Heart left ventricle (tissue), 16 donors: ENCODE data around the gene ZNF71. TPM values are rescaled to one million over a fixed set of nuclear protein-coding genes. Genes with fewer than 3 reads are reported as not detected.

Source experiments
- ATAC-seq, 4 donors: fragments of 200-7000 bp; cut with Tn5 transposase; one replicate each; pipeline ENCODE4 v1.9.1; 2020 to 2022; ENCODE audit warnings: moderate library complexity in 4 of 4, mild to moderate bottlenecking in 3 of 4, moderate number of reproducible peaks in 1 of 4
- DNase-seq, 5 donors: peaks; one replicate each; pipeline ENCODE4 v3.0.0-alpha.2; 2020
- H3K27ac ChIP-seq, 12 donors: fragments of 200-600 bp; sonication (generic) in 4 of 12; one replicate each; pipeline versions ENCODE4 v1.5.0 to v1.8.0; 2016 to 2022; ENCODE audit warnings: mild to moderate bottlenecking in 2 of 12
- H3K27me3 ChIP-seq, 9 donors: fragments of 200-600 bp; sonication (generic) in 2 of 9; one replicate each; pipeline versions ENCODE4 v1.5.1 to v1.8.0; 2016 to 2022; ENCODE audit warnings: mild to moderate bottlenecking in 3 of 9
- H3K36me3 ChIP-seq, 9 donors: fragments of 200-600 bp; sonication (generic) in 2 of 9; one replicate each; pipeline versions ENCODE4 v1.5.0 to v1.8.0; 2018 to 2022; ENCODE audit warnings: mild to moderate bottlenecking in 2 of 9
- H3K4me1 ChIP-seq, 12 donors: fragments of 200-600 bp; sonication (generic) in 4 of 12; one replicate each; pipeline versions ENCODE4 v1.5.0 to v1.8.0; 2016 to 2022; ENCODE audit warnings: mild to moderate bottlenecking in 3 of 12
- H3K4me3 ChIP-seq, 12 donors: fragments of 200-600 bp; sonication (generic) in 4 of 12; one replicate each; pipeline versions ENCODE4 v1.5.0 to v1.8.0; 2017 to 2022; ENCODE audit warnings: mild to moderate bottlenecking in 9 of 12, moderate library complexity in 4 of 12
- H3K9me3 ChIP-seq, 12 donors: fragments of 200-600 bp; sonication (generic) in 4 of 12; one replicate each; pipeline versions ENCODE4 v1.5.0 to v1.8.0; 2016 to 2022; ENCODE audit warnings: mild to moderate bottlenecking in 1 of 12
- CTCF ChIP-seq, 12 donors: fragments of 200-600 bp; sonication (generic) in 4 of 12; IDR thresholded peaks; one replicate each; pipeline versions ENCODE4 v1.5.0 to v1.8.0; 2018 to 2022; ENCODE audit warnings: antibody characterized with exemption in 12 of 12, mild to moderate bottlenecking in 5 of 12
- POLR2A ChIP-seq, 2 donors: fragments of 450-650 bp; IDR thresholded peaks; one replicate each; pipeline ENCODE4 v1.6.1; 2017; ENCODE audit warnings: antibody characterized with exemption in 2 of 2, mild to moderate bottlenecking in 2 of 2, moderate library complexity in 2 of 2
- WGBS, 4 donors: extraction: QIAGEN DNeasy Blood & Tissue Kit in 2 of 4; methylation state at CpG; one replicate each; pipeline versions ENCODE4 v1.1.5 to v1.1.7; 2013 to 2018; 5-methylcytosine and 5-hydroxymethylcytosine counted together
- intact Hi-C, 10 donors: fragments of 100-400 bp; cut with DNase I; formaldehyde crosslinking; loops; one replicate each; pipeline versions ENCODE4 v1.11.1 to v1.14.2; 2022
- polyA plus RNA-seq, 2 donors: library from polyadenylated mRNA; stranded (reverse); fragments of 200-250 nt; gene quantifications; one replicate each; pipeline ENCODE4 v1.2.3, GENCODE V29; 2013
- total RNA-seq, 9 donors: library from RNA; depleted of rRNA in 2 of 9; stranded (reverse); fragments of >200 nt in 2 of 9; fragmentation: NEBNext Ultra II Directional in 3 of 9; extraction: Animal tissue kit (Norgen Biotek cat#: 25700) in 3 of 9; gene quantifications; one replicate each; pipeline versions ENCODE4 v1.1.0 to v1.2.4, GENCODE V29; 2016 to 2023
- donor health status: ischemic (EF 13 %, LVEDD 7.1; RV severe dilation, severe dysfunction).
- donor health status: healthy with polysubstance abuse.
- donor health status: DM: no; HTN: yes; CAD: no.
- donor health status: DM: no; HTN: no; CAD: no.
- donor health status: ischemic (EF 25% LVEDD 6.9; RV normal size, moderate dysfunction).
- donor health status: ischemic (EF 25% LVEDD 5.7; RV mildly dilated, moderate dysfunction).
- donor health status: healthy.
- donor health status: DM: yes; HTN: yes; CAD: no.
- donor health status: ischemic (EF 35%, LVEDD 5.7; RV mildly dilated, moderate dysfunction).
- donor health status: nonischemic (EF 11% LVEDD 7.7; RV severe dilation, severe dysfunction).
- donor health status: DM: yes; HTN: yes; CAD: no.
- donor health status: PGD.
- donor health status: ischemic (EF 29% LVEDD 5.4; RV normal size, mild dysfunction).
- donor health status: nonischemic (EF 23%, LVEDD 6.1; RV moderate dilation, normal function).

Gene ZNF71
- total and polyA plus RNA-seq, 11 donors = 3.6 to 15.3 (median 7.1) TPM

- intact Hi-C loops = no loop called here
Observed at GRCh38 chr19:56642711-56643459, 47.8 kb downstream of the ZNF71 start, which contains the start of gene SMIM17. SMIM17 (plus strand) TSS chr19:56643159; CDS start chr19:56645668, 2,509 bp downstream.

GRCh38 chr19:56643460-56643955 is 48.4 kb downstream of the ZNF71 start:
- 17 to 41% (median 24%) methylated on average over 6 to 25 of the region's 25 CpGs for WGBS, 4 donors

More at GRCh38 chr19:56642711-56643459, 47.8 kb downstream of the ZNF71 start, which contains the start of gene SMIM17:
- no peak within 1 kb of the TSS for H3K4me3 ChIP-seq
- peaks cover 2 to 32% (median 17%) of the 10 kb centered on the region in 9 donors for H3K27me3 ChIP-seq
- 10 to 19% (median 14%) methylated on average over 24 to 60 of the region's 60 CpGs for WGBS, 4 donors
- DNase-seq (no peak), ATAC-seq (no peak)
- TF ChIP-seq POLR2A (IDR thresholded peaks at IDR 0.05) (no peak), CTCF (IDR thresholded peaks at IDR 0.05) (no peak)
- peaks cover 0 to 59% (median 0%) of the 10 kb centered on the region in 12 donors for H3K9me3 ChIP-seq
- H3K4me1 ChIP-seq = no peaks in the 10 kb centered on the region
- no peaks in the 10 kb centered on the region for H3K36me3 ChIP-seq
- H3K27ac ChIP-seq = no peak within 1 kb of the TSS

GRCh38 chr19:56654151-56654550 is 59.0 kb downstream of the ZNF71 start:
- WGBS, 4 donors = 68 to 80% (median 78%) methylated on average over 3 of the region's 3 CpGs
- no peaks in the 10 kb centered on the region for H3K4me1 ChIP-seq
- H3K36me3 ChIP-seq = no peaks in the 10 kb centered on the region
- intact Hi-C loops = no loop called here
- no peak overlapping the region for H3K4me3 ChIP-seq
- ATAC-seq = no peak
- DNase-seq = no peak
- peaks cover 0 to 18% (median 1%) of the 10 kb centered on the region in 12 donors for H3K9me3 ChIP-seq
- no peak for TF ChIP-seq POLR2A (IDR thresholded peaks at IDR 0.05)
- TF ChIP-seq CTCF (IDR thresholded peaks at IDR 0.05) = no peak
- no peaks in the 10 kb centered on the region for H3K27me3 ChIP-seq
- no peak overlapping the region for H3K27ac ChIP-seq

More at GRCh38 chr19:56643460-56643955, 48.4 kb downstream of the ZNF71 start:
- H3K4me3 ChIP-seq = no peak overlapping the region
- peaks cover 2 to 32% (median 17%) of the 10 kb centered on the region in 9 donors for H3K27me3 ChIP-seq
- peaks cover 0 to 53% (median 0%) of the 10 kb centered on the region in 12 donors for H3K9me3 ChIP-seq
- no peak for DNase-seq
- no peaks in the 10 kb centered on the region for H3K4me1 ChIP-seq
- ATAC-seq = no peak
- intact Hi-C loops = no loop called here
- TF ChIP-seq POLR2A (IDR thresholded peaks at IDR 0.05) = no peak
- TF ChIP-seq CTCF (IDR thresholded peaks at IDR 0.05) = no peak
- no peak overlapping the region for H3K27ac ChIP-seq
- H3K36me3 ChIP-seq = no peaks in the 10 kb centered on the region
